HCT116 (cell line): ENCODE measurements around the gene HECW1. TPM values are rescaled to one million over a fixed set of nuclear protein-coding genes. Genes with fewer than 3 reads are reported as not detected.

ENCODE experiments used
- ATAC-seq: fragments of 200-7000 bp; cut with Tn5 transposase; 2 replicates; pipeline ENCODE4 v1.9.1; 2020; ENCODE audit warnings: mild to moderate bottlenecking, moderate library complexity
- BruUV-seq: library from RNA; stranded (reverse); fragments of 400-500 nt; replicated peaks from 2 replicates; lab custom pipeline; 2021; lab: Mats Ljungman, UMichigan
- CTCF ChIA-PET: fragments of 300-600 bp; sonication (Branson Sonifier 250); formaldehyde crosslinking; loops from one replicate; lab custom pipeline; 2021; ENCODE audit warnings: antibody characterized with exemption; lab: Charles Lee
- POLR2A ChIA-PET: fragments of 300-600, 350-600 bp; sonication (Branson Sonifier 250); formaldehyde crosslinking; loops from one replicate; lab custom pipeline; 2021; ENCODE audit warnings: antibody characterized with exemption; lab: Charles Lee
- RAD21 ChIA-PET, 2 experiments: fragments of 300-600 bp; sonication (Branson Sonifier 250); formaldehyde crosslinking; loops; one replicate each; lab custom pipeline; 2023; ENCODE audit warnings: low total read pairs in 2 of 2; ENCODE audit not compliant: uncharacterized antibody in 2 of 2, unreplicated experiment in 2 of 2, low non-redundant PET in 1 of 2; lab: Charles Lee
- DNase-seq: peaks from one replicate; pipeline ENCODE4 v3.0.0-alpha.2; 2010; ENCODE audit warnings: low read depth, low spot score
- H2AFZ ChIP-seq: fragments of 200-600 bp; shearing (Covaris generic), sonication (generic); 2 replicates; pipeline ENCODE4 v1.6.1; 2017; ENCODE audit warnings: low read depth, mixed run types, mixed read lengths, antibody characterized with exemption, low read length; ENCODE audit not compliant: poor library complexity, severe bottlenecking
- H3K27ac ChIP-seq: 2 replicates; pipeline ENCODE4 v1.5.1; 2012; ENCODE audit warnings: low read depth, low read length
- H3K27me3 ChIP-seq: fragments of 200-600 bp; sonication (generic); 2 replicates; pipeline ENCODE4 v1.6.1; 2016; ENCODE audit warnings: mixed run types, low read length, mixed read lengths; ENCODE audit not compliant: insufficient read depth
- H3K36me3 ChIP-seq, 2 experiments: fragments of 200-500 bp in 1 of 2; fragments of 200-600 bp in 1 of 2; sonication (Bioruptor generic) in 1 of 2; sonication (generic) in 1 of 2; 2 replicates each; pipeline versions ENCODE4 v1.5.1 to v1.6.1; 2014 to 2016; ENCODE audit warnings: low read length in 2 of 2, inconsistent platforms in 1 of 2, mixed read lengths in 1 of 2, mixed run types in 1 of 2; ENCODE audit not compliant: insufficient read depth in 2 of 2, control insufficient read depth in 1 of 2
- H3K4me1 ChIP-seq, 2 experiments: fragments of 200-600 bp in 1 of 2; sonication (generic) in 1 of 2; 2 replicates each; pipeline versions ENCODE4 v1.5.1 to v1.6.1; 2012 to 2017; ENCODE audit warnings: low read length in 2 of 2, inconsistent platforms in 1 of 2, mild to moderate bottlenecking in 1 of 2, mixed read lengths in 1 of 2, mixed run types in 1 of 2, moderate library complexity in 1 of 2; ENCODE audit not compliant: insufficient read depth in 2 of 2, control insufficient read depth in 1 of 2
- H3K4me2 ChIP-seq: fragments of 200-600 bp; sonication (generic); 2 replicates; pipeline ENCODE4 v1.6.1; 2017; ENCODE audit warnings: mixed run types, low read length, mixed read lengths
- H3K4me3 ChIP-seq, 2 experiments: fragments of 200-600 bp in 1 of 2; sonication (generic) in 1 of 2; replicated peaks in 1 of 2; 2 replicates each; pipeline ENCODE4 v1.5.1; 2011 to 2016; ENCODE audit warnings: low read length in 2 of 2, control low read depth in 1 of 2, low read depth in 1 of 2, mild to moderate bottlenecking in 1 of 2, mixed read lengths in 1 of 2, mixed run types in 1 of 2
- H3K79me2 ChIP-seq: fragments of 200-600 bp; sonication (generic); 2 replicates; pipeline ENCODE4 v1.6.1; 2017; ENCODE audit warnings: mild to moderate bottlenecking, mixed run types, low read length, moderate library complexity, mixed read lengths; ENCODE audit not compliant: insufficient read depth
- H3K9ac ChIP-seq: fragments of 200-600 bp; sonication (generic); 2 replicates; pipeline ENCODE4 v1.6.1; 2016; ENCODE audit warnings: low read length, mixed read lengths
- H3K9me2 ChIP-seq: fragments of 200-600 bp; sonication (generic), shearing (Covaris generic); 2 replicates; pipeline ENCODE4 v1.6.1; 2017; ENCODE audit warnings: mixed run types, mild to moderate bottlenecking, moderate library complexity; ENCODE audit not compliant: insufficient read depth
- H3K9me3 ChIP-seq, 2 experiments: fragments of 200-500 bp in 1 of 2; fragments of 200-600 bp in 1 of 2; sonication (Bioruptor generic) in 1 of 2; sonication (generic) in 1 of 2; 2 replicates each; pipeline ENCODE4 v1.6.1; 2014 to 2017; ENCODE audit warnings: low read length in 2 of 2, mixed read lengths in 2 of 2, inconsistent platforms in 1 of 2, low read depth in 1 of 2, mild to moderate bottlenecking in 1 of 2, mixed run types in 1 of 2, moderate library complexity in 1 of 2; ENCODE audit not compliant: control insufficient read depth in 1 of 2, insufficient read depth in 1 of 2
- H4K20me1 ChIP-seq: fragments of 200-600 bp; sonication (generic), shearing (Covaris generic); 2 replicates; pipeline ENCODE4 v1.6.1; 2017; ENCODE audit warnings: mixed run types, mild to moderate bottlenecking, moderate library complexity; ENCODE audit not compliant: insufficient read depth
- ATF3 ChIP-seq: IDR thresholded peaks from 2 replicates; pipeline ENCODE4 v1.6.1; 2012
- CBX3 ChIP-seq: IDR thresholded peaks from 2 replicates; pipeline ENCODE4 v1.6.1; 2012; ENCODE audit warnings: low read depth
- CEBPB ChIP-seq: IDR thresholded peaks from 2 replicates; pipeline ENCODE4 v1.6.1; 2012; ENCODE audit warnings: low read depth
- ELF1 ChIP-seq: IDR thresholded peaks from 2 replicates; pipeline ENCODE4 v1.6.1; 2012; ENCODE audit warnings: low read depth, borderline replicate concordance
- EZH2phosphoT487 ChIP-seq: fragments of 200-600 bp; IDR thresholded peaks from 2 replicates; pipeline ENCODE4 v1.6.1; 2018; ENCODE audit warnings: antibody characterized with exemption, borderline replicate concordance
- FOSL1 ChIP-seq: IDR thresholded peaks from 2 replicates; pipeline ENCODE4 v1.6.1; 2012; ENCODE audit warnings: low read depth
- JUND ChIP-seq: IDR thresholded peaks from 2 replicates; pipeline ENCODE4 v1.6.1; 2012
- POLR2A ChIP-seq: IDR thresholded peaks from 2 replicates; pipeline ENCODE4 v1.7.0; 2011; ENCODE audit warnings: borderline replicate concordance; ENCODE audit not compliant: insufficient read depth, insufficient read length; ENCODE audit errors: extremely low read depth
- RAD21 ChIP-seq: IDR thresholded peaks from 2 replicates; pipeline ENCODE4 v1.6.1; 2012; ENCODE audit warnings: low read depth, mild to moderate bottlenecking
- SIN3A ChIP-seq: IDR thresholded peaks from 2 replicates; pipeline ENCODE4 v1.6.1; 2012; ENCODE audit warnings: low read depth
- SP1 ChIP-seq: IDR thresholded peaks from 2 replicates; pipeline ENCODE4 v1.6.1; 2012; ENCODE audit warnings: low read depth
- SRF ChIP-seq: IDR thresholded peaks from 2 replicates; pipeline ENCODE4 v1.6.1; 2012; ENCODE audit warnings: low read depth
- YY1 ChIP-seq: IDR thresholded peaks from 2 replicates; pipeline ENCODE4 v1.6.1; 2011; ENCODE audit warnings: low read length, low read depth, moderate library complexity, mild to moderate bottlenecking; ENCODE audit not compliant: insufficient replicate concordance; ENCODE audit errors: extremely low read depth
- ZFX ChIP-seq: fragments of 450-650 bp; IDR thresholded peaks from 2 replicates; pipeline ENCODE4 v1.6.1; 2017
- ZNF274 ChIP-seq: fragments of 200-500 bp; sonication (Bioruptor generic); IDR thresholded peaks from 2 replicates; pipeline ENCODE4 v1.6.1; 2014; ENCODE audit warnings: mild to moderate bottlenecking, low read depth, low read length, inconsistent platforms
- intact Hi-C: fragments of 100-400 bp; cut with micrococcal nuclease; formaldehyde crosslinking; loops from 2 replicates; pipeline ENCODE4 v1.10.0; 2022
- total RNA-seq: library from RNA; stranded (reverse); gene quantifications from one replicate; pipeline ENCODE4 v1.2.1, GENCODE V29; 2021; ENCODE audit not compliant: unreplicated experiment
- TF ChIP-seq, protein P1 (sequence below): IDR thresholded peaks from 2 replicates; pipeline ENCODE4 v1.6.1; 2012; ENCODE audit warnings: low read depth
- TF ChIP-seq, protein P2 (sequence below), 3 experiments: fragments of 200-600 bp in 1 of 3; sonication (generic) in 1 of 3; IDR thresholded peaks in 2 of 3; conservative IDR thresholded peaks in 1 of 3; 2 replicates each; pipeline ENCODE4 v1.5.1; 2012 to 2017; ENCODE audit warnings: low read depth in 2 of 3, low read length in 2 of 3, antibody characterized with exemption in 1 of 3, borderline replicate concordance in 1 of 3, control low read depth in 1 of 3, mild to moderate bottlenecking in 1 of 3, mixed read lengths in 1 of 3, mixed run types in 1 of 3, moderate library complexity in 1 of 3; ENCODE audit not compliant: insufficient read depth in 1 of 3
- TF ChIP-seq, protein P3 (sequence below): IDR thresholded peaks from 2 replicates; pipeline ENCODE4 v1.6.1; 2012

HECW1 gene
- total RNA-seq, 1 experiment from 2014 or later: 5.6 TPM

DNA sequence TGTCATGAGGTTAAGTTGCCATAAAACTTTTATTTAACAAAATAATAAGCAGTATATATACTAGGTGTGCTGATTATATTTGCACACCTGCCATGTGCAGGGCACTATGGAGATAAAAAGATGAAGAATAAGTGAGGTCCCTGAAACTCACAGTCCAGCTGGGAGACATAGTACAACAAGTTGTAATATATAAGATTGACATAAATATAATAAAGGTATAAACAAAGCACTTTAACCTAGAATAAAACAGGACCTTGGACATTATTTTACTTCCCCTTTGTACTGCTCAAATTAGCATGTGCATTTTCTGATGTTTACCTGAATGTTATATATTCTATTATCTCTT lies 476.7 kb downstream of the HECW1 start:
- H3K4me2 ChIP-seq: no peak overlapping the region
- DNase-seq: no peak
- intact Hi-C loops: no loop called here
- no peaks in the 10 kb centered on the region for H3K27me3 ChIP-seq
- POLR2A ChIA-PET: no interaction called here
- no peak overlapping the region for H3K9ac ChIP-seq
- ATAC-seq: no peak
- no peaks in the 10 kb centered on the region for H3K9me2 ChIP-seq
- peaks cover 5% of the 10 kb centered on the region; the same call in 1 of the 2 replicates for H4K20me1 ChIP-seq
- peaks cover 8 to 37% of the 10 kb centered on the region in 2 experiments; a peak in 3 of 4 replicates for H3K4me1 ChIP-seq
- H3K79me2 ChIP-seq: peaks cover 93% of the 10 kb centered on the region
- H3K27ac ChIP-seq: no peak overlapping the region
- H3K36me3 ChIP-seq: no peaks in the 10 kb centered on the region
- RAD21 ChIA-PET: no interaction called here
- TF ChIP-seq ZFX (no peak), ATF3 (no peak), CEBPB (no peak)
- no peak overlapping the region for H2AFZ ChIP-seq
- no TSS peak for BruUV-seq
- H3K4me3 ChIP-seq: no peak overlapping the region
- CTCF ChIA-PET: no interaction called here
- H3K9me3 ChIP-seq: no peaks in the 10 kb centered on the region

DNA sequence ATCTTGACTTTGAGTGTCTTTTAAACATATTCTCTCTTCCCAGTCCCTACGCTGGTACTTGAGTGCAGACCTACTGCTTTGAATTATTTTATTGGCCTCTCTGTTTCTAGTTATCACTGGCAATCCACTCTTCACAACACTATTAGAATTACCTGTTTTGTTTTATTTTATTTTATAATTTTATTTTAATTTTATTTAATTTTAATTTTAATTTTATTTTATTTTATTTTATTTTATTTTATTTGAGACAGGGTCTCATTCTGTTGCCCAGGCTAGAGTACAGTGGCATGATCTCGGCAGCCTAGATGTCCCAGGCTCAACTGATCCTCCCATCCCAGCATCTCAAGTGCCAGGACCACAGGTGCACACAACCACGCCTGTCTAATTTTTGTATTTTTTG lies 477.3 kb downstream of the HECW1 start:
- DNase-seq (no peak), ATAC-seq (no peak)
- ChIA-PET CTCF (no interaction called here), POLR2A (no interaction called here), RAD21 (no interaction called here)
- Histone ChIP-seq H3K36me3 (no peaks in the 10 kb centered on the region), H2AFZ (no peak overlapping the region), H3K79me2 (peaks cover 93% of the 10 kb centered on the region), H3K27me3 (no peaks in the 10 kb centered on the region), H3K9ac (no peak overlapping the region), H3K4me1 (peaks cover 4 to 30% of the 10 kb centered on the region in 2 experiments; a peak in 3 of 4 replicates), H3K27ac (no peak overlapping the region), H3K4me2 (no peak overlapping the region), H3K9me2 (no peaks in the 10 kb centered on the region), H4K20me1 (peaks cover 5% of the 10 kb centered on the region; the same call in 1 of the 2 replicates), H3K9me3 (no peaks in the 10 kb centered on the region), H3K4me3 (no peak overlapping the region)
- BruUV-seq: no TSS peak
- intact Hi-C loops: no loop called here
- TF ChIP-seq SIN3A: no peak
- TF ChIP-seq, protein P1, sequence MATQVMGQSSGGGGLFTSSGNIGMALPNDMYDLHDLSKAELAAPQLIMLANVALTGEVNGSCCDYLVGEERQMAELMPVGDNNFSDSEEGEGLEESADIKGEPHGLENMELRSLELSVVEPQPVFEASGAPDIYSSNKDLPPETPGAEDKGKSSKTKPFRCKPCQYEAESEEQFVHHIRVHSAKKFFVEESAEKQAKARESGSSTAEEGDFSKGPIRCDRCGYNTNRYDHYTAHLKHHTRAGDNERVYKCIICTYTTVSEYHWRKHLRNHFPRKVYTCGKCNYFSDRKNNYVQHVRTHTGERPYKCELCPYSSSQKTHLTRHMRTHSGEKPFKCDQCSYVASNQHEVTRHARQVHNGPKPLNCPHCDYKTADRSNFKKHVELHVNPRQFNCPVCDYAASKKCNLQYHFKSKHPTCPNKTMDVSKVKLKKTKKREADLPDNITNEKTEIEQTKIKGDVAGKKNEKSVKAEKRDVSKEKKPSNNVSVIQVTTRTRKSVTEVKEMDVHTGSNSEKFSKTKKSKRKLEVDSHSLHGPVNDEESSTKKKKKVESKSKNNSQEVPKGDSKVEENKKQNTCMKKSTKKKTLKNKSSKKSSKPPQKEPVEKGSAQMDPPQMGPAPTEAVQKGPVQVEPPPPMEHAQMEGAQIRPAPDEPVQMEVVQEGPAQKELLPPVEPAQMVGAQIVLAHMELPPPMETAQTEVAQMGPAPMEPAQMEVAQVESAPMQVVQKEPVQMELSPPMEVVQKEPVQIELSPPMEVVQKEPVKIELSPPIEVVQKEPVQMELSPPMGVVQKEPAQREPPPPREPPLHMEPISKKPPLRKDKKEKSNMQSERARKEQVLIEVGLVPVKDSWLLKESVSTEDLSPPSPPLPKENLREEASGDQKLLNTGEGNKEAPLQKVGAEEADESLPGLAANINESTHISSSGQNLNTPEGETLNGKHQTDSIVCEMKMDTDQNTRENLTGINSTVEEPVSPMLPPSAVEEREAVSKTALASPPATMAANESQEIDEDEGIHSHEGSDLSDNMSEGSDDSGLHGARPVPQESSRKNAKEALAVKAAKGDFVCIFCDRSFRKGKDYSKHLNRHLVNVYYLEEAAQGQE: no peak
- TF ChIP-seq JUND: no peak
- TF ChIP-seq, protein P2, sequence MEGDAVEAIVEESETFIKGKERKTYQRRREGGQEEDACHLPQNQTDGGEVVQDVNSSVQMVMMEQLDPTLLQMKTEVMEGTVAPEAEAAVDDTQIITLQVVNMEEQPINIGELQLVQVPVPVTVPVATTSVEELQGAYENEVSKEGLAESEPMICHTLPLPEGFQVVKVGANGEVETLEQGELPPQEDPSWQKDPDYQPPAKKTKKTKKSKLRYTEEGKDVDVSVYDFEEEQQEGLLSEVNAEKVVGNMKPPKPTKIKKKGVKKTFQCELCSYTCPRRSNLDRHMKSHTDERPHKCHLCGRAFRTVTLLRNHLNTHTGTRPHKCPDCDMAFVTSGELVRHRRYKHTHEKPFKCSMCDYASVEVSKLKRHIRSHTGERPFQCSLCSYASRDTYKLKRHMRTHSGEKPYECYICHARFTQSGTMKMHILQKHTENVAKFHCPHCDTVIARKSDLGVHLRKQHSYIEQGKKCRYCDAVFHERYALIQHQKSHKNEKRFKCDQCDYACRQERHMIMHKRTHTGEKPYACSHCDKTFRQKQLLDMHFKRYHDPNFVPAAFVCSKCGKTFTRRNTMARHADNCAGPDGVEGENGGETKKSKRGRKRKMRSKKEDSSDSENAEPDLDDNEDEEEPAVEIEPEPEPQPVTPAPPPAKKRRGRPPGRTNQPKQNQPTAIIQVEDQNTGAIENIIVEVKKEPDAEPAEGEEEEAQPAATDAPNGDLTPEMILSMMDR (IDR thresholded peaks at IDR 0.05 in 2 of 3, conservative IDR thresholded peaks at IDR 0.05 in 1 of 3; ENCODE audit: borderline replicate concordance in 1 of 3, insufficient read depth in 1 of 3, low read depth in 2 of 3, low read length in 2 of 3): no peak
- TF ChIP-seq FOSL1: no peak
- no peak for TF ChIP-seq EZH2phosphoT487
- no peak for TF ChIP-seq CEBPB
- no peak for TF ChIP-seq SRF
- TF ChIP-seq ZNF274: no peak
- TF ChIP-seq SP1: no peak
- no peak for TF ChIP-seq RAD21
- no peak for TF ChIP-seq ELF1
- TF ChIP-seq CBX3: no peak
- TF ChIP-seq, protein P3, sequence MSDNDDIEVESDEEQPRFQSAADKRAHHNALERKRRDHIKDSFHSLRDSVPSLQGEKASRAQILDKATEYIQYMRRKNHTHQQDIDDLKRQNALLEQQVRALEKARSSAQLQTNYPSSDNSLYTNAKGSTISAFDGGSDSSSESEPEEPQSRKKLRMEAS: no peak
- TF ChIP-seq POLR2A: no peak
- TF ChIP-seq YY1: no peak
